SK-N-SH (cell line): ENCODE measurements around the gene PTCD1.

Experiments
- ELF1 ChIP-seq: IDR thresholded peaks from 2 replicates; pipeline ENCODE4 v1.4.0; 2012
- EP300 ChIP-seq, 2 experiments: IDR thresholded peaks; 2 replicates each; pipeline versions ENCODE4 v1.4.0 to v1.6.1; 2012; ENCODE audit warnings: borderline replicate concordance in 1 of 2, low read depth in 1 of 2, low read length in 1 of 2
- MXI1 ChIP-seq: IDR thresholded peaks from 2 replicates; pipeline ENCODE4 v1.6.1; 2012; ENCODE audit warnings: mild to moderate bottlenecking, low read depth, low read length, improper control_type of control experiment
- POLR2AphosphoS5 ChIP-seq: IDR thresholded peaks from 2 replicates; pipeline ENCODE4 v1.6.1; 2012; ENCODE audit warnings: low read depth, low read length
- RCOR1 ChIP-seq: fragments of 150-350 bp; IDR thresholded peaks from 2 replicates; pipeline ENCODE4 v1.6.1; 2017; ENCODE audit warnings: antibody characterized with exemption, low read length
- SIN3A ChIP-seq: IDR thresholded peaks from 2 replicates; pipeline ENCODE4 v1.6.1; 2012; ENCODE audit warnings: low read depth, mild to moderate bottlenecking, low read length, moderate library complexity, borderline replicate concordance
- TF ChIP-seq, protein P1 (sequence below): fragments of 200-600 bp; sonication (generic); IDR thresholded peaks from 2 replicates; pipeline ENCODE4 v1.6.1; 2017; ENCODE audit warnings: antibody characterized with exemption, mild to moderate bottlenecking, moderate library complexity
- TF ChIP-seq, protein P2 (sequence below): IDR thresholded peaks from 2 replicates; pipeline ENCODE4 v1.6.1; 2012; ENCODE audit warnings: mild to moderate bottlenecking, low read depth, low read length, moderate library complexity

DNA sequence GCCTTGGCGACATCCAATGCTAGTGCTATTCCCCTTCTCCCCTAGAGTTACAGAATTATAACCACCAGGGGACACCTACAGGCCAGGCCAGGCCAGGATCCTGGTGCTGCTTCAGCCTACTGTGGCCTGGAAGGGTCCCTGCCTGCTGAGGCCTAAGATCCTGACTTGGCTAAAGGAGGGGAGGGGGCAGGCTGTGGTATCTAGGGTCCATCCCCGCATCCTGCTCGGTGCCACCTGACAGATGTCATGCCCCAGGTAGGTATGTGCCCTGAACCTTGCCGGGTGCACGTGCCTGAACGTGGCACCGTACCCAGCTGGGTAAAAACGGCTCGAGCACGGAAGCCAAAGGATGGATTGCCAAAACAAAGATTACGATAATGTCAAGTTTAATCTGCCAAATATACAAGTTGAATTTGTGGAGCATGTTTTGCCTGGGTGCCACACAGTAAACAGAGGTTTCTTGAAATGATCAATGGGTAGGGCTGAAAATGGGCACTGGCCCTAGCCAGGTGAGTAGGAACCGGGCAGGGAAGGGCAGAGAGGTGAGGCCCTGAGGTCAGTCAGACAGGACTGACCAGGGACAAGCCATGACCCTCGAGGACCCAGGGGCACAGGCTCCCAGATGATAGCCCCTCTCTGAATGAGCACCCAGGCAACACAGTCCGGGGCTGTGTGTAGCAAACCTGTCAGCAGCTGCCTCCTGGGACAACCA lies 42.8 kb downstream of the PTCD1 start:
- TF ChIP-seq, protein P1, sequence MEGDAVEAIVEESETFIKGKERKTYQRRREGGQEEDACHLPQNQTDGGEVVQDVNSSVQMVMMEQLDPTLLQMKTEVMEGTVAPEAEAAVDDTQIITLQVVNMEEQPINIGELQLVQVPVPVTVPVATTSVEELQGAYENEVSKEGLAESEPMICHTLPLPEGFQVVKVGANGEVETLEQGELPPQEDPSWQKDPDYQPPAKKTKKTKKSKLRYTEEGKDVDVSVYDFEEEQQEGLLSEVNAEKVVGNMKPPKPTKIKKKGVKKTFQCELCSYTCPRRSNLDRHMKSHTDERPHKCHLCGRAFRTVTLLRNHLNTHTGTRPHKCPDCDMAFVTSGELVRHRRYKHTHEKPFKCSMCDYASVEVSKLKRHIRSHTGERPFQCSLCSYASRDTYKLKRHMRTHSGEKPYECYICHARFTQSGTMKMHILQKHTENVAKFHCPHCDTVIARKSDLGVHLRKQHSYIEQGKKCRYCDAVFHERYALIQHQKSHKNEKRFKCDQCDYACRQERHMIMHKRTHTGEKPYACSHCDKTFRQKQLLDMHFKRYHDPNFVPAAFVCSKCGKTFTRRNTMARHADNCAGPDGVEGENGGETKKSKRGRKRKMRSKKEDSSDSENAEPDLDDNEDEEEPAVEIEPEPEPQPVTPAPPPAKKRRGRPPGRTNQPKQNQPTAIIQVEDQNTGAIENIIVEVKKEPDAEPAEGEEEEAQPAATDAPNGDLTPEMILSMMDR = peak; percentile 29
- no peak for TF ChIP-seq RCOR1
- peak; percentile 50 for TF ChIP-seq POLR2AphosphoS5
- TF ChIP-seq MXI1 = no peak
- TF ChIP-seq EP300 (IDR thresholded peaks at IDR 0.05; ENCODE audit: borderline replicate concordance in 1 of 2, low read depth in 1 of 2, low read length in 1 of 2) = no peak
- TF ChIP-seq ELF1 = no peak
- TF ChIP-seq, protein P2, sequence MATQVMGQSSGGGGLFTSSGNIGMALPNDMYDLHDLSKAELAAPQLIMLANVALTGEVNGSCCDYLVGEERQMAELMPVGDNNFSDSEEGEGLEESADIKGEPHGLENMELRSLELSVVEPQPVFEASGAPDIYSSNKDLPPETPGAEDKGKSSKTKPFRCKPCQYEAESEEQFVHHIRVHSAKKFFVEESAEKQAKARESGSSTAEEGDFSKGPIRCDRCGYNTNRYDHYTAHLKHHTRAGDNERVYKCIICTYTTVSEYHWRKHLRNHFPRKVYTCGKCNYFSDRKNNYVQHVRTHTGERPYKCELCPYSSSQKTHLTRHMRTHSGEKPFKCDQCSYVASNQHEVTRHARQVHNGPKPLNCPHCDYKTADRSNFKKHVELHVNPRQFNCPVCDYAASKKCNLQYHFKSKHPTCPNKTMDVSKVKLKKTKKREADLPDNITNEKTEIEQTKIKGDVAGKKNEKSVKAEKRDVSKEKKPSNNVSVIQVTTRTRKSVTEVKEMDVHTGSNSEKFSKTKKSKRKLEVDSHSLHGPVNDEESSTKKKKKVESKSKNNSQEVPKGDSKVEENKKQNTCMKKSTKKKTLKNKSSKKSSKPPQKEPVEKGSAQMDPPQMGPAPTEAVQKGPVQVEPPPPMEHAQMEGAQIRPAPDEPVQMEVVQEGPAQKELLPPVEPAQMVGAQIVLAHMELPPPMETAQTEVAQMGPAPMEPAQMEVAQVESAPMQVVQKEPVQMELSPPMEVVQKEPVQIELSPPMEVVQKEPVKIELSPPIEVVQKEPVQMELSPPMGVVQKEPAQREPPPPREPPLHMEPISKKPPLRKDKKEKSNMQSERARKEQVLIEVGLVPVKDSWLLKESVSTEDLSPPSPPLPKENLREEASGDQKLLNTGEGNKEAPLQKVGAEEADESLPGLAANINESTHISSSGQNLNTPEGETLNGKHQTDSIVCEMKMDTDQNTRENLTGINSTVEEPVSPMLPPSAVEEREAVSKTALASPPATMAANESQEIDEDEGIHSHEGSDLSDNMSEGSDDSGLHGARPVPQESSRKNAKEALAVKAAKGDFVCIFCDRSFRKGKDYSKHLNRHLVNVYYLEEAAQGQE = no peak
- no peak for TF ChIP-seq SIN3A
